Astrocyte of the spinal cord (primary cell): Measurements from ENCODE around the gene ACTR10.
A peak's percentile ranks its signal among the peaks of the same experiment; 100 is the strongest.

ENCODE experiments used
- DNase-seq: peaks from one replicate; pipeline ENCODE4 v3.0.0; 2011; ENCODE audit warnings: low read depth, low spot score
- H3K4me3 ChIP-seq: 2 replicates; pipeline ENCODE4 v1.5.1; 2011; ENCODE audit warnings: low read depth, mild to moderate bottlenecking, low read length, moderate library complexity
- CTCF ChIP-seq: IDR thresholded peaks from 2 replicates; pipeline ENCODE4 v1.5.1; 2012; ENCODE audit warnings: low read depth, mild to moderate bottlenecking, low read length, inconsistent platforms
- in situ Hi-C: cut with HindIII; loops from 2 replicates; pipeline ENCODE4 v1.10.0; 2017; ENCODE audit warnings: low sequenced_read_pairs

ACTR10 gene

GRCh38 chr14:58265401-58265800 lies 65.5 kb downstream of the ACTR10 start:
- in situ Hi-C loops, result no loop called here
- H3K4me3 ChIP-seq, result no peak overlapping the region
- DNase-seq, result no peak
- no peak for TF ChIP-seq CTCF

DNA sequence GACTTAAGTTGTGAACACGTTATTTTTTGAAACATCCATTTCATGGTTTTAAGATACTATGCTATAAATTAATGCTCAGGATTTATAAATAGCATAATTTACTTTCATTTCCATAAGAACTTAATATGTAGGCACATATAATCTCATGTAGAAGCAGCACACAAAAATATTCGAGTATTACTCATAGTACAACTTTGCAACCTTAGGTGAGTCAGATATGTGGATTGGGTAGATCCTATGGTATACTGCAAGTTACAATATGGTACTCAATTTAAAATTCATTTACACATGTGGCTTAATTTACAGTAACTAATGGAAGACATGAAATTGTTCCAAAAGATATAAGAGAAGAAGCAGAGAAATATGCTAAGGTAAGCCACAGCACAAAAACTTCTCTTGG lies 70.7 kb downstream of the ACTR10 start:
- DNase-seq, result peak; percentile 22
- no peak for TF ChIP-seq CTCF
- in situ Hi-C loops, result no loop called here
- H3K4me3 ChIP-seq, result no peak overlapping the region

DNA sequence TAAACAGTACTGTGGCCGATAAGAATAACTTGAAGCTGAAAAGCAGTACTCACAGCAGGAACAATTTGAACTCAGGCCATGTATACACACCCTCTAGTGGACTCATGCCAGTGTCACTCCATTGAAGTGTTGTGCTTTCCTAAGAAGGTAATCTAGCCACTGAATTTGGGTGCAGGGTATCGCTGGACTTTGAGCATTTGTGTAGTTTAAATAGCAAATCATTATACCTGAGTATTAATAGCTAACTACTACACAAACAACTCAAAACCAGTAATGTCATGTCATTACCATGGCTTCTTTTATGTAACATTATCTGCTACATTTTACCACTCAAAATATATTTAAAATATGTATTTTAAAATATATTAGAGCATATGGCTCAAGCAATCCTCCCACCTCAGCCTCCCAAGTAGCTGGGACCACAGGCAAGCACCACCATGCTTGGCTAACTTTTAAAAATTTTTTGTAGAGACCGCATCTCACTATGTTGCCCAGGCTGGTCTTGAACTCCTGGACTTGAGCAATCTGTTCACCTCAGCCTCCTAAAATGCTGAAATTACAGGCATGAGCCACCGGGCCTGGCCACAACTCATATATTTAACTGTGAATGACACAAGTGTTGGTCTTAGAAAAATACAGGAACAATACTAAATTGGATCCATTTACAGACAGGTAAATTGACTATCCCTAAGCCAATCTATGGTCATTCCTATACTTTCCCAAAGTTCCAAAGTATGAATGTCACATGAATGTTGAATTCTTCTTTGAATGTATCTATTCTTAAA lies 72.8 kb downstream of the ACTR10 start:
- in situ Hi-C loops, result no loop called here
- TF ChIP-seq CTCF, result peak; percentile 31
- H3K4me3 ChIP-seq, result no peak overlapping the region
- peak; percentile 67 for DNase-seq

GRCh38 chr14:58274881-58275280 lies 74.9 kb downstream of the ACTR10 start:
- DNase-seq, result no peak
- in situ Hi-C loops, result no loop called here
- TF ChIP-seq CTCF, result no peak
- H3K4me3 ChIP-seq, result no peak overlapping the region

DNA sequence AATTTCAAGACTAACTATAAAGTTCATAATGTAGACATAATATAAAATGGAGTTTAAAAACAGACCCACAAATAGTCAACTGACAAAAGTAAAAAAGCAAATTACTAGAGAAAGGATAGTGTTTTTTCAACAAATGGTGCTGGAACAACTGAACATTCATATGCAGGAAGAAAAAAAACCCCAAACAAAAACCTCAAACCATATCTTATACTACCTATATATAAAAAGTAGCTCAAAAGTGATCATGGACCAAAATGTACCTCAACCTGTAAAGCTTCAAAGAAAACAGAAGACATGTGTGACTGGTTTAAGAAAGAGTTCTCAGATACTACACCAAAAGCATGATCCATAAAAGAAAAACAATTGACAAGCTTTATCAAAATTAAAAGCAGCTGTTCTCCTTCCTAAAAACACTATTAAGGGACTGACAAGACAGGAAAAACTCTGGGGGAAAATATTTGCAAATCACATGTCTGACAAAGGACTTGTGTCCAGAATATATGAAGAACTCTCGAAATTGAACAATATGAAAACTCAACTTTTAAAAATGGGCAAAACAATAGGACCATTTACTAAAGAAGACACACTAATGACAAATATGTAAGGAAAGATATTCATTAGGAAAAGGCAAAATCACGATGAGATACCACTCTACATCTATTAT lies 75.7 kb downstream of the ACTR10 start:
- H3K4me3 ChIP-seq, result no peak overlapping the region
- TF ChIP-seq CTCF, result no peak
- in situ Hi-C loops, result no loop called here
- no peak for DNase-seq

- no peak for TF ChIP-seq CTCF
- no peak for DNase-seq
- in situ Hi-C loops, result no loop called here
- H3K4me3 ChIP-seq, result no peak overlapping the region
Measured at GRCh38 chr14:58276208-58276607, 76.3 kb downstream of the ACTR10 start.
